Upper lobe of left lung (tissue), 4 donors: ENCODE data around the gene GRIK4.

Experiments
- CTCF ChIP-seq, 6 experiments: fragments of 450-650 bp in 4 of 6; fragments of 200-600 bp in 2 of 6; sonication (generic) in 2 of 6; IDR thresholded peaks; one replicate each; pipeline ENCODE4 v1.5.1; 2016 to 2019; ENCODE audit warnings: antibody characterized with exemption in 6 of 6
- POLR2A ChIP-seq, 4 donors: fragments of 450-650 bp; IDR thresholded peaks; one replicate each; pipeline ENCODE4 v1.5.1; 2016 to 2017; ENCODE audit warnings: antibody characterized with exemption in 4 of 4, mild to moderate bottlenecking in 2 of 4
- POLR2AphosphoS5 ChIP-seq, 2 donors: sonication (generic); formaldehyde crosslinking; IDR thresholded peaks; one replicate each; pipeline ENCODE4 v1.5.1; 2017; ENCODE audit warnings: antibody characterized with exemption in 2 of 2

- TF ChIP-seq CTCF (IDR thresholded peaks at IDR 0.05): no peak
- TF ChIP-seq POLR2AphosphoS5 (IDR thresholded peaks at IDR 0.05): no peak
- no peak for TF ChIP-seq POLR2A (IDR thresholded peaks at IDR 0.05)
These were observed 356.4 kb downstream of the GRIK4 start for GRCh38 chr11:120867988-120868387.
